HCT116 (cell line): ENCODE data around the gene INPP5E.

Experiments used
- CTCF ChIP-seq, 3 experiments: fragments of 200-600 bp in 1 of 3; sonication (generic) in 1 of 3; IDR thresholded peaks in 2 of 3; conservative IDR thresholded peaks in 1 of 3; 2 replicates each; pipeline ENCODE4 v1.5.1; 2012 to 2017; ENCODE audit warnings: low read depth in 2 of 3, low read length in 2 of 3, antibody characterized with exemption in 1 of 3, borderline replicate concordance in 1 of 3, control low read depth in 1 of 3, mild to moderate bottlenecking in 1 of 3, mixed read lengths in 1 of 3, mixed run types in 1 of 3, moderate library complexity in 1 of 3; ENCODE audit not compliant: insufficient read depth in 1 of 3
- EZH2 ChIP-seq: fragments of 200-600 bp; sonication (generic); IDR thresholded peaks from 2 replicates; pipeline ENCODE4 v1.6.1; 2017; ENCODE audit warnings: antibody characterized with exemption, mixed run types
- EZH2phosphoT487 ChIP-seq: fragments of 200-600 bp; IDR thresholded peaks from 2 replicates; pipeline ENCODE4 v1.6.1; 2018; ENCODE audit warnings: antibody characterized with exemption, borderline replicate concordance
- FOSL1 ChIP-seq: IDR thresholded peaks from 2 replicates; pipeline ENCODE4 v1.6.1; 2012; ENCODE audit warnings: low read depth
- POLR2A ChIP-seq: IDR thresholded peaks from 2 replicates; pipeline ENCODE4 v1.7.0; 2011; ENCODE audit warnings: borderline replicate concordance; ENCODE audit not compliant: insufficient read depth, insufficient read length; ENCODE audit errors: extremely low read depth
- POLR2AphosphoS5 ChIP-seq: IDR thresholded peaks from 2 replicates; pipeline ENCODE4 v1.6.1; 2011; ENCODE audit warnings: mild to moderate bottlenecking, low read depth, low read length, moderate library complexity
- RAD21 ChIP-seq: IDR thresholded peaks from 2 replicates; pipeline ENCODE4 v1.6.1; 2012; ENCODE audit warnings: low read depth, mild to moderate bottlenecking
- REST ChIP-seq: IDR thresholded peaks from 2 replicates; pipeline ENCODE4 v1.6.1; 2012; ENCODE audit warnings: low read depth
- YY1 ChIP-seq: IDR thresholded peaks from 2 replicates; pipeline ENCODE4 v1.6.1; 2011; ENCODE audit warnings: low read length, low read depth, moderate library complexity, mild to moderate bottlenecking; ENCODE audit not compliant: insufficient replicate concordance; ENCODE audit errors: extremely low read depth
- ZFX ChIP-seq: fragments of 450-650 bp; IDR thresholded peaks from 2 replicates; pipeline ENCODE4 v1.6.1; 2017

GRCh38 chr9:136401173-136401922 is 38.3 kb downstream of the INPP5E start:
- no peak for TF ChIP-seq CTCF (IDR thresholded peaks at IDR 0.05 in 2 of 3, conservative IDR thresholded peaks at IDR 0.05 in 1 of 3; ENCODE audit: borderline replicate concordance in 1 of 3, insufficient read depth in 1 of 3, low read depth in 2 of 3, low read length in 2 of 3)
- TF ChIP-seq RAD21 = no peak
- no peak for TF ChIP-seq YY1
- TF ChIP-seq POLR2AphosphoS5 = no peak
- no peak for TF ChIP-seq EZH2phosphoT487
- TF ChIP-seq EZH2 = no peak
- no peak for TF ChIP-seq POLR2A
- TF ChIP-seq REST = no peak
- TF ChIP-seq ZFX = no peak
- TF ChIP-seq FOSL1 = no peak
